ENCODE measurements around the gene CDY1B. TPM values are rescaled to one million over a fixed set of nuclear protein-coding genes. Genes with fewer than 3 reads are reported as not detected.
"Not testable (repeated sequence)": the region's sequence is repeated elsewhere in the genome, so short reads cannot be mapped to it uniquely, and the experiment has no call there.

The CDY1B gene
- polyA plus RNA-seq, 1 donor (not counting 4 experiments of a cell fraction or from before 2014, with no cell fraction given): not detected

DNA sequence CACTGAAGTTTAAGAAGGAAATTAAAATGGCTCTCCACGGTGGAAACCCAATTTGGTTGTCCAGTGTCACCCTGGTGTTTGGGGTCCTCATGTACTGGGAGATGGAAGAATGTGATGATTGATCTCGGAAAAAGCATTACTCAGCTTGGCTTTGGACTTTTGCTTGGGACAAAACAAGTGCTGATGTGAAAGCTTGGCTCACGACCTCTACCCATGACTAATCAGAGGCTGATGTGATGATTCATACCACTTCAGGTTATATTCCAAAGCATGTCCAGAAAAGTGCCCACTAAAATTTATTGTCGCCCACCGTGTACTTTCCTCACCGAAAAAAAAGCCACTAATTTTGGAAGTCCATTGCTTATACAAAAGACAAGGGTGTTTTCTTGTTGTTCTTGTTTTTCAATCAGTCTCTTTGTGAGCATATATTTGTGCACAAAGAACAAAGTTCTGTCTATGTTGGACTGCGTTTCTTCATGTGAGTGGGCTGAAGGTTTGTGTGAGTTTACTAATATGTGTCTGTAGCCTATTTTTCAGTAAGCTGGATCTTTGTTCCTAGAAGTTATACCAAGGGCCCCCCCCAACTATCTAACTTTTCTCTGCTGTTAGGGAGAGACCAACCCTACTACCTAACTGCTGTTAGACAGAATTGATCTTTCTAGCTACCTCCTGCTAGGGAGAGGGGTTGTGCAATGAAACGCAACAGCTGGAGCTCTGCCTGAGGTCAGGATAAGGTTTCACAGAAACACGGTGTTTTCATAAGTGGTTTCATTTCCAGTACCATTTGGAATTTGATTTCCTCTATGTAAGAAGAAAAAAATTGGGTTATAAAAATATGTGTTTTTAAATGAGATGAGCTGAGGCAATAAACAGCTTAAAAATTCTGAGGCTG lies 21.4 kb downstream of the CDY1B start:
- H3K4me2 ChIP-seq (ENCODE audit: control insufficient read depth, extremely low read depth, insufficient read depth, low read depth, low read length); dilution Hi-C loops (cut with MboI; ENCODE audit: extremely low pct_ligation_motif_present, low sequenced_read_pairs); H3K4me3 ChIP-seq (ENCODE audit: control insufficient read depth in 2 of 3, extremely low read depth in 1 of 3, insufficient read depth in 2 of 3, low read depth in 1 of 3, low read length in 3 of 3); H3K79me2 ChIP-seq (ENCODE audit: control insufficient read depth, insufficient read depth, low read length); H3K9me1 ChIP-seq (ENCODE audit: control insufficient read depth, extremely low read depth, insufficient read depth, low read length); H3K36me3 ChIP-seq (ENCODE audit: control insufficient read depth in 2 of 2, extremely low read depth in 1 of 2, insufficient read depth in 2 of 2, low read length in 2 of 2); H3K9ac ChIP-seq (ENCODE audit: control insufficient read depth, extremely low read depth, insufficient read depth, low read length); H3K27ac ChIP-seq (ENCODE audit: control insufficient read depth, insufficient read depth, low read length); DNase-seq (ENCODE audit: low read depth, low spot score); H3K27me3 ChIP-seq (ENCODE audit: control insufficient read depth, extremely low read depth, insufficient read depth, low read length); H2AFZ ChIP-seq (ENCODE audit: control insufficient read depth, low read length); H3K4me1 ChIP-seq (ENCODE audit: control insufficient read depth, extremely low read depth, insufficient read depth, low read length); FAIRE-seq; H4K20me1 ChIP-seq (ENCODE audit: control insufficient read depth, extremely low read depth, insufficient read depth, low read length); H3K9me3 ChIP-seq (ENCODE audit: control insufficient read depth, low read depth, low read length): not testable (repeated sequence)
